ENCODE results near the gene CYTH1. TPM values are rescaled to one million over a fixed set of nuclear protein-coding genes. Genes with fewer than 3 reads are reported as not detected.

CYTH1 gene
- total RNA-seq, 1 donor from 2014 or later = 80.8 TPM

- TF ChIP-seq CTCF (IDR thresholded peaks at IDR 0.05) = no peak
- Mint-ChIP-seq H3K4me1 (ENCODE audit: low read depth) (peaks cover 58% of the 10 kb centered on the region), H3K4me3 (ENCODE audit: unreplicated experiment) (no peak overlapping the region), H3K27me3 (ENCODE audit: low read depth) (no peaks in the 10 kb centered on the region), H3K9me3 (ENCODE audit: low read depth) (no peaks in the 10 kb centered on the region), H3K36me3 (ENCODE audit: low read depth) (no peaks in the 10 kb centered on the region), H3K27ac (ENCODE audit: unreplicated experiment) (peak overlapping the region; percentile 45)
- DNase-seq (ENCODE audit: low spot score) = no peak
Observed at GRCh38 chr17:78746949-78747269, 35.2 kb downstream of the CYTH1 start.

GRCh38 chr17:78746263-78746948 lies 35.7 kb downstream of the CYTH1 start:
- H3K4me3 Mint-ChIP-seq (ENCODE audit: unreplicated experiment) = no peak overlapping the region
- no peak for DNase-seq (ENCODE audit: low spot score)
- TF ChIP-seq CTCF (IDR thresholded peaks at IDR 0.05) = no peak

GRCh38 chr17:78745407-78746088 lies 36.5 kb downstream of the CYTH1 start:
- no peak for DNase-seq (ENCODE audit: low spot score)
- no peaks in the 10 kb centered on the region for H3K27me3 Mint-ChIP-seq (ENCODE audit: low read depth)
- peaks cover 65% of the 10 kb centered on the region for H3K4me1 Mint-ChIP-seq (ENCODE audit: low read depth)
- H3K27ac Mint-ChIP-seq (ENCODE audit: unreplicated experiment) = peak overlapping the region; percentile 57
- no peaks in the 10 kb centered on the region for H3K36me3 Mint-ChIP-seq (ENCODE audit: low read depth)
- no peaks in the 10 kb centered on the region for H3K9me3 Mint-ChIP-seq (ENCODE audit: low read depth)
- peak; percentile 89 for TF ChIP-seq CTCF (IDR thresholded peaks at IDR 0.05)
- H3K4me3 Mint-ChIP-seq (ENCODE audit: unreplicated experiment) = no peak overlapping the region

More at GRCh38 chr17:78746263-78746948, 35.7 kb downstream of the CYTH1 start:
- H3K27ac Mint-ChIP-seq (ENCODE audit: unreplicated experiment) = peak overlapping the region; percentile 39
- H3K4me1 Mint-ChIP-seq (ENCODE audit: low read depth) = peaks cover 63% of the 10 kb centered on the region
- H3K36me3 Mint-ChIP-seq (ENCODE audit: low read depth) = no peaks in the 10 kb centered on the region
- no peaks in the 10 kb centered on the region for H3K27me3 Mint-ChIP-seq (ENCODE audit: low read depth)
- no peaks in the 10 kb centered on the region for H3K9me3 Mint-ChIP-seq (ENCODE audit: low read depth)

GRCh38 chr17:78742901-78743300 lies 39.2 kb downstream of the CYTH1 start:
- no peak for TF ChIP-seq CTCF (IDR thresholded peaks at IDR 0.05)
- DNase-seq (ENCODE audit: low spot score) = no peak
- H3K27me3 Mint-ChIP-seq (ENCODE audit: low read depth) = no peaks in the 10 kb centered on the region
- no peak overlapping the region for H3K27ac Mint-ChIP-seq (ENCODE audit: unreplicated experiment)
- no peaks in the 10 kb centered on the region for H3K36me3 Mint-ChIP-seq (ENCODE audit: low read depth)
- no peak overlapping the region for H3K4me3 Mint-ChIP-seq (ENCODE audit: unreplicated experiment)
- no peaks in the 10 kb centered on the region for H3K9me3 Mint-ChIP-seq (ENCODE audit: low read depth)
- peaks cover 67% of the 10 kb centered on the region for H3K4me1 Mint-ChIP-seq (ENCODE audit: low read depth)

GRCh38 chr17:78741644-78742284 lies 40.3 kb downstream of the CYTH1 start:
- H3K36me3 Mint-ChIP-seq (ENCODE audit: low read depth) = no peaks in the 10 kb centered on the region
- H3K4me1 Mint-ChIP-seq (ENCODE audit: low read depth) = peaks cover 68% of the 10 kb centered on the region
- no peak for TF ChIP-seq CTCF (IDR thresholded peaks at IDR 0.05)
- no peaks in the 10 kb centered on the region for H3K27me3 Mint-ChIP-seq (ENCODE audit: low read depth)
- no peak overlapping the region for H3K27ac Mint-ChIP-seq (ENCODE audit: unreplicated experiment)
- H3K4me3 Mint-ChIP-seq (ENCODE audit: unreplicated experiment) = no peak overlapping the region
- no peak for DNase-seq (ENCODE audit: low spot score)
- H3K9me3 Mint-ChIP-seq (ENCODE audit: low read depth) = no peaks in the 10 kb centered on the region
